ENCODE data around the gene PIP4K2A. TPM values are rescaled to one million over a fixed set of nuclear protein-coding genes. Genes with fewer than 3 reads are reported as not detected.

Gene PIP4K2A
- total RNA-seq, 2 donors from 2014 or later: 3.6 to 7.8 TPM

- Histone ChIP-seq H3K27ac (no peak overlapping the region), H3K4me3 (no peak overlapping the region), H3K4me1 (no peaks in the 10 kb centered on the region), H3K9me3 (no peaks in the 10 kb centered on the region), H3K27me3 (no peaks in the 10 kb centered on the region), H3K36me3 (replicated peaks in 1 of 2; ENCODE audit: insufficient read depth in 1 of 2, low read depth in 2 of 2) (no peaks in the 10 kb centered on the region)
- no peak for DNase-seq
- 87 to 94% methylated on average over 3 of the region's 3 CpGs for WGBS, 2 donors
- TF ChIP-seq POLR2A (IDR thresholded peaks at IDR 0.05): no peak
- no peak for TF ChIP-seq CTCF (IDR thresholded peaks at IDR 0.05)
- no peak for ATAC-seq
- intact Hi-C loops (cut with DNase I): no loop called here
Observed at GRCh38 chr10:22495396-22495795, 219.0 kb downstream of the PIP4K2A start.

GRCh38 chr10:22494007-22494406 lies 220.4 kb downstream of the PIP4K2A start:
- H3K9me3 ChIP-seq: no peaks in the 10 kb centered on the region

GRCh38 chr10:22491931-22492615 lies 222.3 kb downstream of the PIP4K2A start:
- H3K4me1 ChIP-seq: no peaks in the 10 kb centered on the region
- no peak overlapping the region for H3K27ac ChIP-seq
- H3K36me3 ChIP-seq (replicated peaks in 1 of 2; ENCODE audit: insufficient read depth in 1 of 2, low read depth in 2 of 2): no peaks in the 10 kb centered on the region
- ATAC-seq: no peak
- 61 to 63% methylated on average over 2 of the region's 2 CpGs for WGBS, 2 donors
- intact Hi-C loops (cut with DNase I): no loop called here
- H3K27me3 ChIP-seq: no peaks in the 10 kb centered on the region
- no peak overlapping the region for H3K4me3 ChIP-seq
- TF ChIP-seq POLR2A (IDR thresholded peaks at IDR 0.05): no peak
- TF ChIP-seq CTCF (IDR thresholded peaks at IDR 0.05): no peak
- H3K9me3 ChIP-seq: no peaks in the 10 kb centered on the region
- DNase-seq: no peak

More at GRCh38 chr10:22494007-22494406, 220.4 kb downstream of the PIP4K2A start:
- H3K4me3 ChIP-seq: no peak overlapping the region
- no peaks in the 10 kb centered on the region for H3K36me3 ChIP-seq (replicated peaks in 1 of 2; ENCODE audit: insufficient read depth in 1 of 2, low read depth in 2 of 2)
- intact Hi-C loops (cut with DNase I): no loop called here
- ATAC-seq (no peak), DNase-seq (no peak)
- H3K27me3 ChIP-seq: no peaks in the 10 kb centered on the region
- 61 to 67% methylated on average over 3 of the region's 3 CpGs for WGBS, 2 donors
- H3K4me1 ChIP-seq: no peaks in the 10 kb centered on the region
- no peak for TF ChIP-seq CTCF (IDR thresholded peaks at IDR 0.05)
- TF ChIP-seq POLR2A (IDR thresholded peaks at IDR 0.05): no peak
- H3K27ac ChIP-seq: no peak overlapping the region

- Histone ChIP-seq H3K27ac (no peak overlapping the region), H3K4me1 (no peaks in the 10 kb centered on the region), H3K36me3 (replicated peaks in 1 of 2; ENCODE audit: insufficient read depth in 1 of 2, low read depth in 2 of 2) (no peaks in the 10 kb centered on the region), H3K4me3 (no peak overlapping the region), H3K9me3 (no peaks in the 10 kb centered on the region), H3K27me3 (no peaks in the 10 kb centered on the region)
- DNase-seq (no peak), ATAC-seq (no peak)
- WGBS, 2 donors: 84 to 91% methylated on average over 3 of the region's 3 CpGs
- intact Hi-C loops (cut with DNase I): no loop called here
- TF ChIP-seq POLR2A (IDR thresholded peaks at IDR 0.05) (no peak), CTCF (IDR thresholded peaks at IDR 0.05) (no peak)
Observed at GRCh38 chr10:22491480-22491879, 222.9 kb downstream of the PIP4K2A start.

- Histone ChIP-seq H3K27ac (no peak overlapping the region), H3K9me3 (no peaks in the 10 kb centered on the region), H3K27me3 (no peaks in the 10 kb centered on the region), H3K4me1 (no peaks in the 10 kb centered on the region), H3K4me3 (no peak overlapping the region), H3K36me3 (replicated peaks in 1 of 2; ENCODE audit: insufficient read depth in 1 of 2, low read depth in 2 of 2) (no peaks in the 10 kb centered on the region)
- DNase-seq: no peak
- intact Hi-C loops (cut with DNase I): no loop called here
- TF ChIP-seq CTCF (IDR thresholded peaks at IDR 0.05): no peak
- no peak for TF ChIP-seq POLR2A (IDR thresholded peaks at IDR 0.05)
- ATAC-seq: no peak
- 80 to 88% methylated on average over 3 of the region's 3 CpGs for WGBS, 2 donors
Observed at GRCh38 chr10:22489975-22490374, 224.4 kb downstream of the PIP4K2A start.

All from body of pancreas (tissue), 4 donors.